Glomerular visceral epithelial cell (primary cell): Measurements from ENCODE around the gene ZDHHC8.

ENCODE experiments used
- DNase-seq: peaks from one replicate; pipeline ENCODE4 v3.0.0-alpha.2; 2016; ENCODE audit errors: extremely low spot score

Gene ZDHHC8

GRCh38 chr22:20196094-20196842 is 64.7 kb downstream of the ZDHHC8 start:
- no peak for DNase-seq
